ENCODE results near the gene THAP8. TPM values are rescaled to one million over a fixed set of nuclear protein-coding genes. Genes with fewer than 3 reads are reported as not detected.
A peak's percentile ranks its signal among the peaks of the same experiment; 100 is the strongest.

The THAP8 gene, protein sequence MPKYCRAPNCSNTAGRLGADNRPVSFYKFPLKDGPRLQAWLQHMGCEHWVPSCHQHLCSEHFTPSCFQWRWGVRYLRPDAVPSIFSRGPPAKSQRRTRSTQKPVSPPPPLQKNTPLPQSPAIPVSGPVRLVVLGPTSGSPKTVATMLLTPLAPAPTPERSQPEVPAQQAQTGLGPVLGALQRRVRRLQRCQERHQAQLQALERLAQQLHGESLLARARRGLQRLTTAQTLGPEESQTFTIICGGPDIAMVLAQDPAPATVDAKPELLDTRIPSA
- total RNA-seq, result 4.1 TPM
- long read RNA-seq, transcript THAP8-201 (4 exons, 1,825 nt), result major isoform, 9 of 11 reads
- long read RNA-seq, partial matches to known transcripts, result 0 of 11 reads
- long read RNA-seq, other reads (novel, unspliced or antisense), result 2 of 11 reads

- ATAC-seq (peak; percentile 98), DNase-seq (ENCODE audit: missing footprints) (peak; percentile 100)
- intact Hi-C loops (cut with DNase I), result loop anchor here (1.0 to 10.0 kb wide), 4 partner anchors 40 to 119 kb away; partner anchors contain the start of genes ALKBH6, LRFN3, POLR2I and SDHAF1
Measured at GRCh38 chr19:36054119-36054732, at the start of gene THAP8. THAP8 (minus strand) TSS chr19:36054285; CDS start chr19:36054217, 68 bp downstream.

GRCh38 chr19:36103040-36103626, 49.0 kb upstream of the THAP8 start:
- ATAC-seq (no peak), DNase-seq (ENCODE audit: missing footprints) (no peak)
- intact Hi-C loops (cut with DNase I), result loop anchor here (5.0 kb wide), 1 partner anchor 41 kb away; no protein-coding TSS in a partner anchor

- ATAC-seq (no peak), DNase-seq (ENCODE audit: missing footprints) (no peak)
- intact Hi-C loops (cut with DNase I), result loop anchor here (5.0 kb wide), 1 partner anchor 39 kb away; no protein-coding TSS in a partner anchor
Measured at GRCh38 chr19:36101550-36102327, 47.7 kb upstream of the THAP8 start.

GRCh38 chr19:36100476-36100875, 46.4 kb upstream of the THAP8 start:
- intact Hi-C loops (cut with DNase I), result loop anchor here (5.0 kb wide), 1 partner anchor 38 kb away; no protein-coding TSS in a partner anchor
- peak; percentile 92 for ATAC-seq
- peak; percentile 81 for DNase-seq (ENCODE audit: missing footprints)

GRCh38 chr19:36099166-36099785, 45.2 kb upstream of the THAP8 start:
- ATAC-seq (peak; percentile 43), DNase-seq (ENCODE audit: missing footprints) (no peak)
- intact Hi-C loops (cut with DNase I), result no loop called here

DNA sequence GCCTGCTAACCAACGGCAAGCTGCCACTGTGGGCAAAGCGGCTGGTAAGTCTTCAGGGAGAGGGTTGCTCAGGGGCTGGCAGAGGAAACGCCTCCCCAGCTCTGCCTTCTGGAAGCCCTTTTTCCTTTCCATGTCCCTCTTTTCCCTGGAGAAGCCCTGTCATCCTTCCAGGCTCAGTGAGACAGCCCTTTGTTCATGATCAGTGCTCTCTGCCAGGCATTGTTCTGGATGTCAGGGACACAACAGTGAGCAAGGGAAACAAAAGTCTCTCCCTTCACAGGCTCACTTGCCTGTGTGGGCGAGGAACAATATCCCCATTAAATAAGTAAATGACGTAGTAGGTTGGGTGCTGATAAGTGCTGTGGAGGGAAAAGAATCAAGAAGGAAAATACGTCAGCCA, 43.0 kb upstream of the THAP8 start:
- no peak for ATAC-seq
- intact Hi-C loops (cut with DNase I), result no loop called here
- DNase-seq (ENCODE audit: missing footprints), result no peak

GRCh38 chr19:36093687-36094086, 39.6 kb upstream of the THAP8 start:
- intact Hi-C loops (cut with DNase I), result no loop called here
- ATAC-seq, result peak; percentile 85
- no peak for DNase-seq (ENCODE audit: missing footprints)

- no peak for ATAC-seq
- intact Hi-C loops (cut with DNase I), result no loop called here
Measured at GRCh38 chr19:36093146-36093662, 39.1 kb upstream of the THAP8 start.

GRCh38 chr19:36092566-36092965, 38.5 kb upstream of the THAP8 start:
- DNase-seq (ENCODE audit: missing footprints) (no peak), ATAC-seq (no peak)
- intact Hi-C loops (cut with DNase I), result no loop called here

More at GRCh38 chr19:36093146-36093662, 39.1 kb upstream of the THAP8 start:
- DNase-seq (ENCODE audit: missing footprints), result no peak

DNA sequence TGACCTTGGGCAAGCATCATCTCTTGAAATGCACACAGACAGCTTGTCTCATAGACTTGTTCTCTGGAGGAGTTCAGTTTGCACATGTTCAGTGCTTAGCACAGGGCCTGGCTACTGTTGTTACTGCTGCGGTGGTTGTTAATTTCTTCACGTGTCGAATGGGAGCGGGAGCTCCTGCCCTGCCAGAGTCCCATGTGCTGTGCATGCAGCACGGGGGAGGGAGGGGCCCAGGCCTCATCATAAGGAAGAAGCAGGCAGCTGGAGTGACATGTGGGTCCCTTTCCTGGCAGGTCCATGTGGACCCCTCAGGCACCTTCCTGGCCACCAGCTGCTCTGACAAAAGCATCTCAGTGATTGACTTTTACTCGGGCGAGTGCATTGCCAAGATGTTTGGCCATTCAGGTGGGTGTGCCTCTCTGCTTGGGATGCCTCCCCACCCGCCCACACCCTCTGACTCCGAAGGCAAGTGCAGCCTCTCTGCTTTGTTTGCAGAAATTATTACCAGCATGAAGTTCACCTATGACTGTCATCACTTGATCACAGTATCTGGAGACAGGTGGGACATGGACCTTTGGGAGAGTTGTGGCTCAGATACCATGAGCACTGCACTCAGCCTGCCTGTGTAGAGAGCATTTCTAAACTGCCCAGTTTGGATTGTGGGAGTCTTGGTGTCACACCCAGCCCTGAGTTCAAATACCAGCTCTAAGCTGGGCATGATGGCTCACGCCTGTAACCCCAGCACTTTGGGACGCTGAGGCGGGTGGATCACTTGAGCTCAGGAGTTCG, 37.0 kb upstream of the THAP8 start:
- intact Hi-C loops (cut with DNase I), result no loop called here
- ATAC-seq, result no peak
- no peak for DNase-seq (ENCODE audit: missing footprints)

DNA sequence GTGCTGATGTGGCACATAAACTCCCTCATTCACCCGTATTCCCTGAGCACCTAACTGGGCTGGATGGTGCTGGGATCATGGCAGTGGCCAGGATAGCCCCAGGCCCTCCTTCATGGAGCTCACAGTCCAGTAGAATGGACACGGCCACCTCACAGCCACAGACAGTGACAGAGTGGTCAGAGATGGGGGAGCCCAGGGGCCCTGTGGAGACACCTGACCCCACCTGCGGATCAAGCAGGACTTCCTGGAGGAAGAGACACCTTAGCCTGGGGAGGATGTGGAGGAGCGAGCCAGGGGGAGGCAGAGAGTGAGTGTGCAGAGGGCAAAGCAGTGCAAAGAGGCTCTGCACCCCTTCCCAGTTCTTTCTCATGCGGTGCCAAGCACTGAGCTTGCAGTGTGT, 35.8 kb upstream of the THAP8 start:
- intact Hi-C loops (cut with DNase I), result no loop called here
- DNase-seq (ENCODE audit: missing footprints) (no peak), ATAC-seq (no peak)

- no peak for ATAC-seq
Measured at GRCh38 chr19:36086326-36086725, 32.2 kb upstream of the THAP8 start.

DNA sequence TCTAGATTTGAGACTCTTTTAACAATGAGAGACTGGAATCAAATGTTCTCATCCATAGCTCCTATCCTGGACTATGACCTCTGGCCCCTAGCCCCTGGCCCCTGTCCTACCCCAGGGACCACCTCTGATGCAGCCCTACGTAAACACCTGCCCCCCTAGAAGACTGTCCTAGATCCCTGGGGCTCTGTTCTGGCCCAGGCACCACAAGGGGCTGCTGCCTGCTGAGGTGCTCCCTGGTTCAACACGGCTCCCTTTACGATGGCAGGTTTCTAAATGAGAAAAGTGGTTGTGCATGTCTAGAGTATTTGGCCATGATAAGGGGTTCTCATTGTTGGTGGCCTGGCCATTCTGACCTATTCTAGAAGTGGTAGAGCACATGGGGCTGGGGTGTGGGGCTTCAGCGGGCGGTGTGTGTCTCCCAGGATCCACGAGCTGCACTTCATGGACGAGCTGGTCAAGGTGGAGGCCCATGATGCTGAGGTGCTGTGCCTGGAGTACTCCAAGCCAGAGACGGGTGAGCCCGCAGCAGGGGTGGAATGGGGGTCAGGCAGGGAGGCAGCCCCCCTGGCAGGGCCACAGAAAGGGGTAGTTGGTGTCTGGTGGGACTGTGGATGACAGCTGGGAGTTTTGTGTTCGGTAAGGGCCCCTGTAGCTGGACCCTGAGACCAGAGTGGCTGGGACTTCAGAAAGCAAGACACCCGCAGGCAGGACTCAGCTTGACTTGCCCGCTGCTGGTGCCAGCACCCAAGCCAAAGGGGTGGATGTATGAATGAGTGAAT, 30.3 kb upstream of the THAP8 start:
- intact Hi-C loops (cut with DNase I), result no loop called here
- ATAC-seq, result no peak
- no peak for DNase-seq (ENCODE audit: missing footprints)

More at GRCh38 chr19:36086326-36086725, 32.2 kb upstream of the THAP8 start:
- DNase-seq (ENCODE audit: missing footprints), result no peak
- intact Hi-C loops (cut with DNase I), result no loop called here

DNA sequence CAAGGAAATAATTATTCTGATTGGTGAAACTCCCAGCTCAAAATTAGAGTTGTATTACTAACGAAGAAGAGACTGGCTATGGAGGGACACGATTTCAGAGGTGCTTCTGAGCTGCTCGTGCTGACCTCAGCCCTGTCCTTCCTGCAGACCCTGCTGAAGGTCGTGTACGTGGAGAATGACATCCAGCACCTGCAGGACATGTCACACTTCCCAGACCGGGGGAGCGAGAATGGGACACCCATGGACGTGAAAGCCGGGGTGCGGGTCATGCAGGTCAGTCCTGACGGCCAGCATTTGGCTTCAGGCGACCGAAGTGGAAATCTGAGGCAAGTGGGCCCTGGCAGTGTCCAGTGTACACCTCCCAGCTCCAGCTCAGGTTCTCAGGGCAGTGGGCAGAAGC, 28.8 kb upstream of the THAP8 start:
- no peak for ATAC-seq
- intact Hi-C loops (cut with DNase I), result no loop called here
- DNase-seq (ENCODE audit: missing footprints), result no peak

GRCh38 chr19:36081894-36082293, 27.8 kb upstream of the THAP8 start:
- DNase-seq (ENCODE audit: missing footprints) (no peak), ATAC-seq (no peak)
- intact Hi-C loops (cut with DNase I), result no loop called here

DNA sequence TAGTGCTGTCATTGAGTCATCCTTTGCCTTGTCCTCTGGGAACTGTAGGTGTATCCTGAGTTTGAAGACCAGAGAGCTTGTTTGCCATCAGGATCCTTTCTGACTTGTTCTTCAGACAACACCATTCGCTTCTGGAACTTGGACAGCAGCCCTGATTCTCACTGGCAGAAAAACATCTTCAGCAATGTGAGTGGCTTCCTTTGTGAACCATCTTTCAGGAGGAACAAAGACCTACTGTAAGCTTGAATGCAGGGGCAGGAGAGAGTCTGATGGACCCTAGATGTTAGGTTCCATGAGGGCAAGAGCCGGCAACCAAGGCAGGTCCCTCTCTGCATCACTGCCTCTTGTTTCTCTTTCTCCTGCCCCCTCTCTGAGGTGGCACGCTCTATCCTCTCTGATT, 27.3 kb upstream of the THAP8 start:
- ATAC-seq (no peak), DNase-seq (ENCODE audit: missing footprints) (no peak)
- intact Hi-C loops (cut with DNase I), result no loop called here

Data from Right ventricle myocardium inferior (tissue), 1 donor.